ENCODE measurements around the gene H3-3A.
A peak's percentile ranks its signal among the peaks of the same experiment; 100 is the strongest.

DNA sequence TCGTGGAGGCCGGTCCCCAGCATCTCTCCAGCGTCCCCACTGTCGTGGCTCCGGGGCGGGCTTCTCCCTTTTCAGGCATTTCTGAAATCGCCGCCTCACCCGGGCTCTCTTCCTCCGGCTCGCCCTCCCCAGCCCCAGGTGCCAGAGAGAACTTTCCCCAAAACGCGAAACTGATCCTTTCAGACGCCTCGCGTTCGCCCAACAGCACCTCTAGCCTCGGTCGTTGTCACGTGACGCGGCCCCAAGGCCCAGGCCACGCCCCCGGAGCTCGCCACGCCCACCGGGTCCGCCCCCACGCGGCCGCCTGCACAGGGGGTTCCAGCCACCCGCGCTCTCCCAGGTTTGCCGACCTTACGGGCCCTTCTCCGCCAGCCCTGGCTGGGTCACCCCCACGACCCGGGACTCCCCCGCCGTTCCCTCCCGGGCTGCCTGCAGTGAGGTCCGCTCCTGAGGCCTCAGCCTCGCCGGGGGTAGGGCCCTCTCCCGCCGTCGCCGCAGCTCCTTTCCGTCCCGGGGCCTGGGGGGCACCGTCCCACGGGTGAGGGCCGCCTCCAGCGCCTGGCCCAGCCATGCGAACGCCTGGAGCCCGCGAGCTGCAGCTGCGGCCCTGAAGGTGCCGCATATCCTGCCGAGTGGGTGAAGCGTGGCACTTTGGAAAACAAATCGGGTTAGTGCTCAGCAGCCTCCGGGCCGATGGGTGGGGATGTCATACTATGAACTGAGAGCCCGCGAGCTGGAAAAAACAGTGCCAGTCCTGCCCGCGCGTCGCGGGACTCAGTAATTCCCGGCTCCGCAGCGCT lies 21.0 kb downstream of the H3-3A start:
- TF ChIP-seq, protein P1, sequence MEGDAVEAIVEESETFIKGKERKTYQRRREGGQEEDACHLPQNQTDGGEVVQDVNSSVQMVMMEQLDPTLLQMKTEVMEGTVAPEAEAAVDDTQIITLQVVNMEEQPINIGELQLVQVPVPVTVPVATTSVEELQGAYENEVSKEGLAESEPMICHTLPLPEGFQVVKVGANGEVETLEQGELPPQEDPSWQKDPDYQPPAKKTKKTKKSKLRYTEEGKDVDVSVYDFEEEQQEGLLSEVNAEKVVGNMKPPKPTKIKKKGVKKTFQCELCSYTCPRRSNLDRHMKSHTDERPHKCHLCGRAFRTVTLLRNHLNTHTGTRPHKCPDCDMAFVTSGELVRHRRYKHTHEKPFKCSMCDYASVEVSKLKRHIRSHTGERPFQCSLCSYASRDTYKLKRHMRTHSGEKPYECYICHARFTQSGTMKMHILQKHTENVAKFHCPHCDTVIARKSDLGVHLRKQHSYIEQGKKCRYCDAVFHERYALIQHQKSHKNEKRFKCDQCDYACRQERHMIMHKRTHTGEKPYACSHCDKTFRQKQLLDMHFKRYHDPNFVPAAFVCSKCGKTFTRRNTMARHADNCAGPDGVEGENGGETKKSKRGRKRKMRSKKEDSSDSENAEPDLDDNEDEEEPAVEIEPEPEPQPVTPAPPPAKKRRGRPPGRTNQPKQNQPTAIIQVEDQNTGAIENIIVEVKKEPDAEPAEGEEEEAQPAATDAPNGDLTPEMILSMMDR (IDR thresholded peaks at IDR 0.05) = no peak
- TF ChIP-seq POLR2AphosphoS5 (IDR thresholded peaks at IDR 0.05) = peak; percentile 26 to 67
- TF ChIP-seq EP300 (IDR thresholded peaks at IDR 0.05) = no peak

All from upper lobe of left lung (tissue), 4 donors.